ENCODE data around the gene ZBTB7A.
A peak's percentile ranks its signal among the peaks of the same experiment; 100 is the strongest.
"Not testable (repeated sequence)": the region's sequence is repeated elsewhere in the genome, so short reads cannot be mapped to it uniquely, and the experiment has no call there.

Gene ZBTB7A

GRCh38 chr19:4016486-4016885, 50.2 kb downstream of the ZBTB7A start:
- no peak for DNase-seq (ENCODE audit: low read depth in 2 of 2)

GRCh38 chr19:4015705-4016402, 50.8 kb downstream of the ZBTB7A start:
- DNase-seq (ENCODE audit: low read depth in 2 of 2): no peak

GRCh38 chr19:4014541-4015491, 51.9 kb downstream of the ZBTB7A start:
- DNase-seq (ENCODE audit: low read depth in 2 of 2): no peak

GRCh38 chr19:4013886-4014540, 52.7 kb downstream of the ZBTB7A start:
- DNase-seq (ENCODE audit: low read depth in 2 of 2): no peak

GRCh38 chr19:4012975-4013634, 53.6 kb downstream of the ZBTB7A start:
- no peak for DNase-seq (ENCODE audit: low read depth in 2 of 2)

GRCh38 chr19:4012092-4012974, 54.4 kb downstream of the ZBTB7A start:
- DNase-seq (ENCODE audit: low read depth in 2 of 2): no peak

GRCh38 chr19:4011430-4011829, 55.3 kb downstream of the ZBTB7A start:
- DNase-seq (ENCODE audit: low read depth in 2 of 2): not testable (repeated sequence)

GRCh38 chr19:4010808-4011110, 55.9 kb downstream of the ZBTB7A start:
- DNase-seq (ENCODE audit: low read depth in 2 of 2): no peak

GRCh38 chr19:4009990-4010807, 56.5 kb downstream of the ZBTB7A start:
- no peak for DNase-seq (ENCODE audit: low read depth in 2 of 2)

GRCh38 chr19:4007836-4008539, 58.7 kb downstream of the ZBTB7A start:
- DNase-seq (ENCODE audit: low read depth in 2 of 2): no peak

GRCh38 chr19:4007021-4007835, 59.5 kb downstream of the ZBTB7A start, which contains the start of gene PIAS4:
Gene PIAS4, plus strand, starts transcription at chr19:4007736. Its CDS starts 25 bp downstream, at chr19:4007761.
- DNase-seq (ENCODE audit: low read depth in 2 of 2): peak; percentile 87 to 89

- DNase-seq (ENCODE audit: low read depth in 2 of 2): not testable (repeated sequence)
Observed at GRCh38 chr19:4005436-4005835, 61.3 kb downstream of the ZBTB7A start.

GRCh38 chr19:4000798-4001197, 65.9 kb downstream of the ZBTB7A start:
- not testable (repeated sequence) for DNase-seq (ENCODE audit: low read depth in 2 of 2)

- DNase-seq (ENCODE audit: low read depth in 2 of 2): not testable (repeated sequence)
Observed at GRCh38 chr19:3998667-3999412, 67.9 kb downstream of the ZBTB7A start.

GRCh38 chr19:3995607-3996006, 71.1 kb downstream of the ZBTB7A start:
- DNase-seq (ENCODE audit: low read depth in 2 of 2): no peak
